GM21447 (cell line): ENCODE data around the gene SPRR3.
"Not testable (repeated sequence)": the region's sequence is repeated elsewhere in the genome, so short reads cannot be mapped to it uniquely, and the experiment has no call there.

Source experiments
- ATAC-seq: cut with Tn5 transposase; IDR thresholded peaks from one replicate; pipeline ENCODE4 v1.9.1; 2021; ENCODE audit not compliant: unreplicated experiment

Gene SPRR3

DNA sequence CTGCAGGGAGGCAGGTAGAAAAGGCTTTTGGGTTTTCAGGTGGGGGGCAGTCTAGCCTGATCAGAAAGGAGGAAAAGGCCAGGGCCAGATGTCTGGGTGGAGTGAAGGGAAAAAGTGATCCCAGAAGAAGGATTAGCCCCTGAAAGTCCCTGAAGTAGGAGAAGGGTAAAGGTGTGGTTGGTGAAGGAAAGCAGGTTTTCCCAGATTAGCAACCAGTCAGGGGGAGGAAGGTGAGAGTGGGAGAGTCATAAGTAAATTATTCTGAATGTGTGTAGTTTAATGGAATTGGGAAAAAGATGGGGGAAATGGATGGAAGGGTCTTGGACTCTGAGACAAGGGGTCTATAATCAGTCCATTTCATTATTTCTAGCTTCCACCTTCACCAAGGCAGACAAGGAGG lies 18.3 kb upstream of the SPRR3 start:
- ATAC-seq, result no peak

GRCh38 chr1:152983743-152984142 lies 17.8 kb upstream of the SPRR3 start, which contains the start of gene SPRR1A:
Gene SPRR1A (plus strand): TSS chr1:152984081. CDS start chr1:152985231, 1,150 bp downstream.
- no peak for ATAC-seq

GRCh38 chr1:152986578-152986977 lies 15.0 kb upstream of the SPRR3 start:
- no peak for ATAC-seq

- ATAC-seq, result no peak
These were observed 8.4 kb upstream of the SPRR3 start for GRCh38 chr1:152993186-152993585.

GRCh38 chr1:152995842-152996241 lies 5.7 kb upstream of the SPRR3 start:
- no peak for ATAC-seq

DNA sequence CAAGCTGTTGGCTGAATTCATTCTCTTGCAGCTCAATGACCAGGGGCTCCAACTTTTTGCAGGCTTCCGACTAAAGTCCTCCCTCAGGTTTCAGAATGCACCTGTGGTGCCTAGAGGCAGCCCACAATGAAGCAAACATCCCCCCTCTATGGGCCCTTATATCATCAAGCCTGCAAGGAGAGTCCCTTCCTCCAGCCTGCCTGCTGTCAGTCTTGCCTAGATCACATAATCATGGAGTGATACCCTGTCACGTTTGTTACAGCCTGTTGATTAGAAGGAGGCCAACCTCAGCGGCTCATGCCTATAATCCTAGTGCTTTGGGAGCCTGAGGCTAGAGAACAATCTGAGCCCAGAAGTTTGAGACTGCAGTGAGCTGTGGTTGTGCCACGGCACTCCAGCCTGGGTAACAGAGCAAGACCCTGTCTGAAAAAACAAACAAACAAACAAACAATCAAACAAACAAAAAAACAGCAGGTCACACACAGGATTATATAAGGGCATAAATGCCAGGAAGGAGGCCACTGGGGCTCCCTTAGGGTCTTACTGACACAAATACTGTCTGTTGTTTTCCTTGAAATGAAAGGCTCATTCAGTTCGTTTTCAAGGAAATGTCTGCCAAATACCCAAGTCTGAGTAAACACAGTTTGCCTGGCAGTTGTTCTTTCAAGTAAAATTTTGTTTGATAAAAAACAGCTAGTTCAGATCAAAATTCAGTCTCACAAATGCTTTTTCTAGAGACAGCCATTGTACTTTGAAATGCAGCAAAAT lies 4.7 kb upstream of the SPRR3 start:
- no peak for ATAC-seq

- no peak for ATAC-seq
These were observed 3.6 kb upstream of the SPRR3 start for GRCh38 chr1:152997901-152998300.

GRCh38 chr1:152998476-152998875 lies 3.1 kb upstream of the SPRR3 start:
- ATAC-seq, result no peak

DNA sequence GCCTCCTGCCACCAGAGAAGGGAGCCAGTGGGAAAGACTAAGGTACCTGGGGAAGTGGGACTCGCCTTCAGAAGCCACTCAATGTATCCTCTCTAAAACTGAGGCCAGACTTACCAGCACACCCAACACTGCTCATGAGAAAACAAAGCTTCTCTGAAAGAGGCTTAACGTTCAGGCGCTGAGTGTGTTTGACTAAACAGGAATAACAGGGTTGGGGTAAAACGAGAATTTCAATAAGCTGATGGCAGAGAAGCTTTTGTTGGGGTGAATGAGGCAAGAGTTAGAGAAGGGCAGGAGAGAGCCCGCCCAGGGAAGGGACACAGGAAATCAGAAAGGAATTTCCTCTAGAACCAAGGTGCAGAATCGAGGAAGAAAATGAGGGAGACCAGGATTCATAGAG lies 1.7 kb upstream of the SPRR3 start:
- ATAC-seq, result no peak

- ATAC-seq, result no peak
These were observed 1.3 kb upstream of the SPRR3 start for GRCh38 chr1:153000294-153000693.

DNA sequence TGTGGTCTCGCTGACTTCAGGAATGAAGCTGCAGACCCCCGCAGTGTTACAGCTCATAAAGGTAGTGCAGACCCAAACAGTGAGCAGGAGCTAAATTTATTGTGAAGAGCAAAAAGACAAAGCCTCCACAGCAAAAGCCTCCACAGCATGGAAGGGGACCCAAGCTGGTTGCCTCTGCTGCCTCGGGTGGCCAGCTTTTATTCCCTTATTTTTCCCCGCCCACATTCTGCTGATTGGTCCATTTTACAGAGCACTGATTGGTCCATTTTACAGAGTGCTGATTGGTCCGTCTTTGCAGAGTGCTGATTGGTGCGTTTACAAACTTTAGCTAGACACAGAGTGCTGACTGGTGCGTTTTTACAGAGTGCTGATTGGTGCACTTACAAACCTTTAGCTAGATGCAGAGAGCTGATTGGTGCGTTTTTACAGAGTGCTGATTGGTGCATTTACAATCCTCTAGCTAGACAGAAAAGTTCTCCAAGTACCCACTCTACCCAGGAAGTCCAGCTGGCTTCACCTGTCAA lies 9.7 kb downstream of the SPRR3 start:
- not testable (repeated sequence) for ATAC-seq

DNA sequence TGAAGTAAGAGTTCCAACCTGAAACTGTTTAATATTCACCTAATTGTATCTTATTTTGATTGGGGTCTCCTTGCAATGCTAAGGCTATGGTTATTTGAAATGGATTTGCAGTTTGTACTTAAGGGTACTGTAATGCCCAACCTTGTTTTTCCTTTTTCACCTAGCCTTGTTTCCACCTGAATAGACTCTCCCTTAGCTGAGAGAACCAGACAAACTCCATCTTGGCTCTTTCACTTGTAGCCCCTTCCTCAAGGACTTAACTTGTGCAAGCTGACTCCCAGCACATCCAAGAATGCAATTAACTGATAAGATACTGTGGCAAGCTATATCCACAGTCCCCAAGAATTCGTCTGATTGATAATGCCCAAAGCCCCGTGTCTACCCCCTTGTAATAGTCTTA lies 20.3 kb downstream of the SPRR3 start:
- not testable (repeated sequence) for ATAC-seq

- not testable (repeated sequence) for ATAC-seq
These were observed 20.8 kb downstream of the SPRR3 start for GRCh38 chr1:153022340-153022739.

GRCh38 chr1:153023109-153023508 lies 21.6 kb downstream of the SPRR3 start:
- no peak for ATAC-seq

GRCh38 chr1:153024413-153024812 lies 22.9 kb downstream of the SPRR3 start:
- ATAC-seq, result no peak

DNA sequence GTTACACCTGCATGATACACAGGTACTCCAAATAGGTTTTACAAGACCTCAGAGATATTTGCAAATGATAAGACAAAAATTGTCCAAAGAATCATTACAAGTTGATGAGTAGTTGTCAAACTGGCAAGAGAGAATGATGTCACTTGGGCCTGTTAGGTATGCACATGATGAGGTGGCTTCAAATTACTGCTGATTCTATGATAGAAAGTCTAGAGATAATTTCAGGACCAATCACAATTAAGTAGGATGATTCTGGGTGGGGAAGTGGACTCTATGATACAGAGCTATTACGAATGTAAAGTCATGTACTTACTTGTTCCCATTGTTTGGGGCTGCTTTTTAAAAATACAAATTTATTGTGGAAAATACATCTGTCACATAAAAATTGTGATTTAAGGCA lies 24.2 kb downstream of the SPRR3 start:
- ATAC-seq, result no peak

GRCh38 chr1:153028766-153029165 lies 27.2 kb downstream of the SPRR3 start:
- no peak for ATAC-seq

DNA sequence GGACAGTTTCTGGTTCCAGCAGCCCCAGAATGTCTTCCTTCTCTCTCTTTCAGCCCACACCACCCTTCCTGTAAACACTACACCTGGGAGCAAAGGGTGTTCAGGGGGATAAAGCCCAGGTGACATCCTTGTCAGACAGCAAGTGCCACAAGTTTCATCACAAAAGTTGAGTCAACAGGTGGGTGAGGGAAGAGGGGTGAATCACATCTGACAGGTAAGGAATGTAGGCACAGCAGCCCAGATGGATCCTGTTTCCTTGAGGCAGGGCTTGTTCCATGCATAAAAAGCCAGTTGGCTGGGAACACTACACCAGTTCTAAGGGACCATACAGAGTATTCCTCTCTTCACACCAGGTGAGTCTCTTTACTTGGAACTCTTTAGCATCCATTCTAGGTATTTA lies 29.3 kb downstream of the SPRR3 start, which contains the start of gene SPRR1B:
Gene SPRR1B (plus strand): TSS at position 309 of the 400 bp plus-strand sequence. CDS start 1,143 bp downstream, outside the sequence.
- no peak for ATAC-seq

- ATAC-seq, result no peak
These were observed 30.5 kb downstream of the SPRR3 start for GRCh38 chr1:153032073-153032472.

DNA sequence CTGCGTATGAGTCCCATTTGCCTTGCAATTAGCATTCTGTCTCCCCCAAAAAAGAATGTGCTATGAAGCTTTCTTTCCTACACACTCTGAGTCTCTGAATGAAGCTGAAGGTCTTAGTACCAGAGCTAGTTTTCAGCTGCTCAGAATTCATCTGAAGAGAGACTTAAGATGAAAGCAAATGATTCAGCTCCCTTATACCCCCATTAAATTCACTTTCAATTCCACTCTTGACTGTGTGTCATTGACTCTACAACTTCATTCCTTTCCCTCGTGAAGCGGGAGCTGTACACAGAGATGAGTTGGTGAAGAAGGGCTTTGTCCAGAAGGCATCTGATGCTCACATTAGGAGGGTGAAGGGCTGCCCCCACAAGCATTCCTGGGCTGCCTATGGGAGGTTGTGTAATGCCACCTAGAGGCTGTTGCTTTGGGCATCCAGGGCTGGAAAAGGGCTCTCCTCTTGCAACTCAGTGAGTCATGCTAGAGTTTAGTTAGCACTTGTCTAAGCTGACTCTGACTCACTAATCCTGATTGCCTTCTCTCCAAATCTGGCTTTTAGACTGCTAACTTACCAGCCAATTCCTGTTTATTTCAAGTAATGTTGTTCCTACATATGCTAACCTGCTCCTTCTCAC lies 31.2 kb downstream of the SPRR3 start:
- no peak for ATAC-seq

- ATAC-seq, result no peak
These were observed 33.7 kb downstream of the SPRR3 start for GRCh38 chr1:153035211-153035610.

- no peak for ATAC-seq
These were observed 39.5 kb downstream of the SPRR3 start, which contains the start of gene SPRR2D for GRCh38 chr1:153040950-153041631. Gene SPRR2D (minus strand): TSS chr1:153041120. CDS start chr1:153040346, 774 bp downstream.
